Dendritic cell treated with granulocyte-macrophage colony-stimulating factor and Interleukin-4, amounts not matched to agents 40 ng/mL and 50 ng/mL, for 4 days (primary cell): ENCODE data around the gene FUT3.

Experiments
- H3K27ac Mint-ChIP-seq: one replicate; pipeline ENCODE4 v1.8.0; 2022; ENCODE audit warnings: mild to moderate bottlenecking, mixed read lengths
- H3K27me3 Mint-ChIP-seq: one replicate; pipeline ENCODE4 v1.8.0; 2022; ENCODE audit warnings: mild to moderate bottlenecking, mixed read lengths
- H3K36me3 Mint-ChIP-seq: one replicate; pipeline ENCODE4 v1.8.0; 2022; ENCODE audit warnings: low read depth, mixed read lengths
- H3K4me1 Mint-ChIP-seq: one replicate; pipeline ENCODE4 v1.8.0; 2022; ENCODE audit warnings: low read depth, mixed read lengths
- H3K4me3 Mint-ChIP-seq: one replicate; pipeline ENCODE4 v1.8.0; 2022; ENCODE audit warnings: mild to moderate bottlenecking, moderate library complexity, mixed read lengths
- H3K9me3 Mint-ChIP-seq: one replicate; pipeline ENCODE4 v1.8.0; 2022; ENCODE audit warnings: mixed read lengths
- intact Hi-C: fragments of 100-400 bp; cut with micrococcal nuclease; formaldehyde crosslinking; loops from one replicate; pipeline ENCODE4 v1.15.0; 2022

Gene FUT3

DNA sequence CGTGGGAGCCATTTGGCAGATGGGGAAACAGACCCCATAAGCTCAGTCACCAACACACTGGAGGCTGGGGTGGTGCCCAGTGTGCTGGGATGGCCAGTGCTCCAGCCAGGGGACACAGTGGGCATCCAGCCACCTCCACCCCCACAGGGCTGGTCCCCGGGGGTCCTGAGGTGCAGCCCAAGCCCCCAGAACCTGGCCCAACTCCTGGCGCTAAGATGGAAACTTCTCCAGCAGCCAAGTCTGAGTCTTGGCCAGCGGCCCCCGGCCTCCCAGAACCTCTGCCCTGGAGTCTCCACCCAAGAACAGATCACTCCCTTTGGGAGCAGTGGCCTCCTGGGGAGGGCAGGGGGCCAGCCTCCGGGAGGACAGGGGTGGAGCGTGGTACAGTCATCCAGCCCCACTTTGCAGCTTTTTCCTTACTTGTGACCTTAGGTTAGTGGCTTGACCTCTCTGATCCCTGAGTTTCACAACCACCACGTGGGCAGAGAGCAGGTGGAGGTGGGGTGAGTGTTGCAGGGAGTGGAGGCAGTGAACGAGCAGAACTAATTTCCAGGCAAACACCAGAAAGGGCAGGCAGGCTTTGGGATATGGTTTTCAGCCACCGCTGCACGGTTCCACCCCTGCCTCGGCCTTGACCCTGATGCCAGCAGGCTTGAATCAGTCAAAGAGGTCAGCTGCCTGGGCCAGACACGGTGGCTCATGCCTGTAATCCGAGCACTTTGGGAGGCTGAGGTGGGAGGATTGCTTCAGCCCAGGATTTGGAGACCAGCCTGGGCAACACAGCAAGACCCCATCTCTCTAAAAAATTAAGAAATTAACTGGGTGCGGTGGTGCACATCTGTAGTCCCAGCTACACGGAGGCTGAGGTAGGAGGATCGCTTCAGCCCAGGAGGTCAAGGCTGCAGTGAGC is 50.6 kb downstream of the FUT3 start:
- intact Hi-C loops, result no loop called here
- Mint-ChIP-seq H3K4me1 (peaks cover 24% of the 10 kb centered on the region), H3K27me3 (peaks cover 74% of the 10 kb centered on the region), H3K9me3 (no peaks in the 10 kb centered on the region), H3K27ac (no peak overlapping the region), H3K36me3 (no peaks in the 10 kb centered on the region), H3K4me3 (no peak overlapping the region)

DNA sequence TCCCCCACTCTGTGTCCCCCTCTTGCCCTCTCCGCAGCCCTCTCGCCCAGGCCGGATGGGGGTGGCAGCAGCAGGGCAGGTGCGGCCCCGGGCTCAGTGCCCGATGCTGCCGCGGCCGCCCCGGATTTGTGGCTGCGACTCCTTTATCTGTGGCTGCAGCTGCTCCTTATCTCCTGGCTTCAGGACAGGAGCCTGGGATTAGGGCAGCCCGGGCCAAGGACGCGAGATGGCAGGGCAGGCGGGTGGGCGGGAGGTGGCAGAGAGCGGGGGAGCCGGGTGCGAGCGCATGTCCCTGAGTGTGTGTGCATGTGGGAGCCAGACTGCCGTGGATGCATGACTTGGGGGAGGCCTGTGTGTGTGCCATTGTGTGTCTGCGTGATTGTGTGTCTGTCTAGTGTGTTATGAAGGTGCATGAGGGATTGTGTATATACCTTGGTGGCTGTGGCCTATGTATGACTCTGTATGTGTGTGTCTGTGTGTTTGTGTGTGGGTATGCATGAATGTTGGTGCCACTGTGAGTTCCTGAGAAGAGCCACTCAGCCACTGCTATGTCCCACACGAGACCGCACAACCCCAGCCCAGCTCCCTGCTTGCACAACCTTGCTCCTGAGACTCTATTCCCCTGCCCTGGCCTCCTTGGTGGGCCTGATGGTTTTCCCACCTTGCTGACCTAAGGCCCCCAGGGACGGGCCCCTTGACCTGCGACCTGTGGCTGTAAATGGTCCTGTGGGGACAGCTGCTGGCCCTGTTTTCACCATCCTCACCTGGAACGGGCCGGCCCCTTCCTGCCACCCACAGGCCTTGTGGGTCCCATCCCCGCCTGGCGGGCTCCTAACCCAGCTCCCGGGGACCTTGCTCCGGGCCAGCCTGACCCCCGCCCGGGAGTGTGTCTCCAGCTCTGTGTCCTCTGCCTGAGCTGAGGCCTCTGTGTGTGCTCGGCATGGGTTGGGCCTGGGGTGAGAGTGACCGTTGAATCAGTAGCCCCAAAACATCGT is 51.7 kb downstream of the FUT3 start:
- intact Hi-C loops, result no loop called here
- Mint-ChIP-seq H3K4me3 (no peak overlapping the region), H3K27ac (no peak overlapping the region), H3K4me1 (peaks cover 23% of the 10 kb centered on the region), H3K36me3 (no peaks in the 10 kb centered on the region), H3K9me3 (no peaks in the 10 kb centered on the region), H3K27me3 (peaks cover 69% of the 10 kb centered on the region)

DNA sequence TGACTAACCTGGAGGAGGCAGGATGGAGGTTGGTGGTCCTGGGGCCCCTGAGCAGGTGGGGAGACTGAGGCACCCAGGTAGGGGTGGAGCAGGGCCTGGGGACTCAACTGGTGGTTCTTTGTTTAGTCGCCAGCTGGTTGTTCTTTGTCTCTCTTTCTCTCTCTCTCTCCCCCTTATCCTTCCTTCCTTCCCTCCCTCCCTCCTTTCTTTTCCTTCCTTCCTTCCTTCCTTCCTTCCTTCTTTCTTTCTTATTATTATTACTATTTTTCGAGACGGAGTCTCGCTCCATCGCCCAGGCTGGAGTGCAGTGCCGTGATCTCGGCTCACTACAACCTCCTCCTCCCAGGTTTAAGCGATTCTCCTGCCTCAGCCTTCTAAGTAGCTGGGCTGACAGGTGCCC is 53.0 kb downstream of the FUT3 start:
- H3K27me3 Mint-ChIP-seq, result peaks cover 56% of the 10 kb centered on the region
- H3K27ac Mint-ChIP-seq, result no peak overlapping the region
- H3K9me3 Mint-ChIP-seq, result no peaks in the 10 kb centered on the region
- H3K4me3 Mint-ChIP-seq, result no peak overlapping the region
- peaks cover 15% of the 10 kb centered on the region for H3K4me1 Mint-ChIP-seq
- intact Hi-C loops, result no loop called here
- no peaks in the 10 kb centered on the region for H3K36me3 Mint-ChIP-seq

DNA sequence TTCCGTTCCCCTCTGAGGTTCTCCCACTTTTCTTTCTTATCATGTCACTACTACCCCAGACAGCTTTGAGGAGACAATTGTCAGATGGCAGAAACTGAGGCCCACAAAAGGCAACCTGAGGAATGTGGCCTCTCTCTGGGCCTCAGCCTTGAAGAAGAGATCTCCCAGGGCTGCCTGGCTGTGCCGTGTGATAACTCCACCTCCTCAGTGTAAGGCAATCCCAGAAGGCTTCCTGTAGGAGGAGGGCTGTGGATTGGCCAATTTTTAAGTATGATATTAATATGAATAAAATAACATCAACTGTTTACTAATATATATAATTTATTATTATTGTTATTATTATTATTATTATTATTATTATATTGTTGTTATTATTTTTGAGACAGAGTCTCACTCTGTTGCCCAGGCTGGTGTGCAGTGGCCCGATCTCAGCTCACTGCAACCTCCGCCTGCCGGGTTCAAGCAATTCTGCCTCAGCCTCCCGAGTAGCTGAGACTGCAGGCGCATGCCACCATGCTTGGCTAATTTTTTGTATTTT is 55.8 kb downstream of the FUT3 start:
- no peak overlapping the region for H3K4me3 Mint-ChIP-seq
- peaks cover 10% of the 10 kb centered on the region for H3K4me1 Mint-ChIP-seq
- no peaks in the 10 kb centered on the region for H3K9me3 Mint-ChIP-seq
- no peak overlapping the region for H3K27ac Mint-ChIP-seq
- intact Hi-C loops, result no loop called here
- peaks cover 8% of the 10 kb centered on the region for H3K36me3 Mint-ChIP-seq
- peaks cover 30% of the 10 kb centered on the region for H3K27me3 Mint-ChIP-seq

DNA sequence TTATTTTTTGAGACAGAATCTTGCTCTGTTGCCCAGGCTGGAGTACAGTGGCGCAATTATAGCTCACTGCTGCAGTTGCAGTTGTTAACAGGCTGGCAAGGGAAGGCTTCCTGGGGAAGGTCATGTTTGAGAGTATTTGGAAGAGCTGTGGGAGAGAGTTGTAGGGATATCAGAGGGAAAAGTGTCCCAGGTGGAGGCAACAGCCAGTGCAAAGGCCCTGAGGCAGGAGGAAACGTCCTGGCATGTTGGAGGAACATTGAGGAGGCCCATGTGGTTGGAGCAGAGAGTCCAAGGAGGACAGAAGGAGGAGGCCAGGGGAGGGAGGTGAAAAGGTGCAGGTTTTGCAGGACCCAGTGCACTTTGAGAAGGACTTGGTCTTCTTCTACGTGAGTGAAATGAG is 58.1 kb downstream of the FUT3 start:
- intact Hi-C loops, result loop anchor here (5.0 kb wide), 1 partner anchor 106 kb away; no protein-coding TSS in a partner anchor
- peaks cover 21% of the 10 kb centered on the region for H3K4me1 Mint-ChIP-seq
- H3K9me3 Mint-ChIP-seq, result no peaks in the 10 kb centered on the region
- H3K4me3 Mint-ChIP-seq, result no peak overlapping the region
- peaks cover 9% of the 10 kb centered on the region for H3K27me3 Mint-ChIP-seq
- no peak overlapping the region for H3K27ac Mint-ChIP-seq
- peaks cover 31% of the 10 kb centered on the region for H3K36me3 Mint-ChIP-seq
